IPS DF 4.7 (cell line): Measurements from ENCODE around the gene PCDHGA11.
"Not testable (repeated sequence)": the region's sequence is repeated elsewhere in the genome, so short reads cannot be mapped to it uniquely, and the experiment has no call there.

Experiments
- DNase-seq: peaks from one replicate; pipeline ENCODE4 v3.0.0-alpha.2; 2013; ENCODE audit warnings: low spot score; ENCODE audit errors: extremely low read depth

Gene PCDHGA11

DNA sequence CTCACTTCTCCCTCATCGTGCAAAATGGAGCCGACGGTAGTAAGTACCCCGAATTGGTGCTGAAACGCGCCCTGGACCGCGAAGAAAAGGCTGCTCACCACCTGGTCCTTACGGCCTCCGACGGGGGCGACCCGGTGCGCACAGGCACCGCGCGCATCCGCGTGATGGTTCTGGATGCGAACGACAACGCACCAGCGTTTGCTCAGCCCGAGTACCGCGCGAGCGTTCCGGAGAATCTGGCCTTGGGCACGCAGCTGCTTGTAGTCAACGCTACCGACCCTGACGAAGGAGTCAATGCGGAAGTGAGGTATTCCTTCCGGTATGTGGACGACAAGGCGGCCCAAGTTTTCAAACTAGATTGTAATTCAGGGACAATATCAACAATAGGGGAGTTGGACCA is 10.4 kb downstream of the PCDHGA11 start:
- DNase-seq, result no peak

- DNase-seq, result not testable (repeated sequence)
Observed at GRCh38 chr5:141432308-141432707, 11.5 kb downstream of the PCDHGA11 start.

- not testable (repeated sequence) for DNase-seq
Observed at GRCh38 chr5:141432726-141433125, 11.9 kb downstream of the PCDHGA11 start.

GRCh38 chr5:141434006-141434405 is 13.2 kb downstream of the PCDHGA11 start:
- DNase-seq, result no peak

- DNase-seq, result no peak
Observed at GRCh38 chr5:141437221-141437620, 16.4 kb downstream of the PCDHGA11 start.

GRCh38 chr5:141439411-141440141 is 18.7 kb downstream of the PCDHGA11 start:
- no peak for DNase-seq

DNA sequence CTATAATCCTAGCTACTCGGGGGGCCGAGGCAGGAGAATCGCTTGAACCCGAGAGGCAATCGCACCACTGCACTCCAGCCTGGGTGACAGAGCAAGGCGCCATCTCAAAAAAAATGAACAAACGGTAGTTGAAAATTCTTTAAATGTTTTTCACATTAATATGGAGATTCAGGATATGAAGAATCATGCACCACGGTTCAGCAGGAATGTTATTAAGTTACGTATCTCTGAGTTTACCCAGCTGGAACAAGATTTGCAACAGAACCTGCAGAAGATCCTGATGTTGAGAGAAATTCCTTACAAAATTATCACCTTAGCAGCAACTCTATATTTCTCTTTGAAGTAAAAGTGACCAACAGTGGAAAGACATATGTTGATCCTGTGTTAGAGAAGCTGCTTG is 19.5 kb downstream of the PCDHGA11 start:
- DNase-seq, result no peak

- DNase-seq, result no peak
Observed at GRCh38 chr5:141441571-141442170, 20.8 kb downstream of the PCDHGA11 start.

DNA sequence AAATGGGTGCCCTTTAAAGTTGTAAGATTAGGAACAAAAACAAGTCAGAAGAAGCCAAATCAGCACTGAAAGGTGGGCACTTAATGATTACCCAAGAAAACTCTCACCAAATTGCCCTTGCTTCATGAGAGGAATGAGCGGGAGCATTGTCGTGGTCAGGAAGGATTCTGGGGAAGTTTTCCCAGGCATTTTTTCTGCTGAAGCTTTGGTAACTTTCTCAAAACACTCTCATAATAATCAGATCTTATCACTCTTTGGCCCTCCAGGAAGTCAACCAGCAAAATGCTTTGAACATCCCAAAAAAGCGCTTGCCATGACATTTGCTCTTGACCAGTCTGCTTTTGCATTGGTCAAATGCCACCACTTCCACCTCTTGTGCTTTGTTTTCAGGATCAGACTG is 44.5 kb downstream of the PCDHGA11 start:
- DNase-seq, result no peak
